IMR-90 (cell line): ENCODE results near the gene ELK3. TPM values are rescaled to one million over a fixed set of nuclear protein-coding genes. Genes with fewer than 3 reads are reported as not detected.

Source experiments
- ATAC-seq: fragments of 200-7000 bp; cut with Tn5 transposase; 2 replicates; pipeline ENCODE4 v1.9.1; 2020; ENCODE audit warnings: low read depth, mild to moderate bottlenecking, moderate library complexity
- BruUV-seq: library from RNA; stranded (reverse); fragments of 400-500 nt; replicated peaks from 2 replicates; lab custom pipeline; 2021; lab: Mats Ljungman, UMichigan
- CTCF ChIA-PET: fragments of 300-600 bp; formaldehyde crosslinking; extraction: SDS; loops from one replicate; lab custom pipeline; 2021; ENCODE audit warnings: antibody characterized with exemption; lab: Yijun Ruan, JAX
- POLR2A ChIA-PET: fragments of 300-600 bp; sonication (Branson Sonifier 250); formaldehyde crosslinking; loops from one replicate; lab custom pipeline; 2022; ENCODE audit warnings: antibody characterized with exemption; ENCODE audit not compliant: unreplicated experiment; lab: Charles Lee
- DNase-seq: peaks from one replicate; pipeline ENCODE4 v3.0.0; 2013
- H2AFZ ChIP-seq: replicated peaks from 2 replicates; pipeline ENCODE3; 2013; ENCODE audit warnings: low read length, mild to moderate bottlenecking; ENCODE audit not compliant: poor library complexity
- H2AK5ac ChIP-seq: 2 replicates; pipeline ENCODE4 v1.6.1; 2013; ENCODE audit warnings: low read depth, low read length, inconsistent platforms
- H2AK9ac ChIP-seq: replicated peaks from 2 replicates; pipeline ENCODE3; 2013; ENCODE audit warnings: mild to moderate bottlenecking, low read depth, low read length, moderate library complexity; ENCODE audit not compliant: poor library complexity
- H2BK120ac ChIP-seq: 2 replicates; pipeline ENCODE4 v1.6.1; 2013; ENCODE audit warnings: low read depth, low read length, inconsistent platforms
- H2BK15ac ChIP-seq: 3 replicates; pipeline ENCODE4 v1.6.1; 2013; ENCODE audit warnings: low read depth, low read length, inconsistent platforms
- H2BK20ac ChIP-seq: 2 replicates; pipeline ENCODE4 v1.6.1; 2013; ENCODE audit warnings: low read depth, mild to moderate bottlenecking, inconsistent platforms, low read length, moderate library complexity
- H2BK5ac ChIP-seq: 2 replicates; pipeline ENCODE4 v1.6.1; 2013; ENCODE audit warnings: mild to moderate bottlenecking, low read depth, low read length, inconsistent platforms; ENCODE audit not compliant: poor library complexity, severe bottlenecking
- H3K14ac ChIP-seq: replicated peaks from 2 replicates; pipeline ENCODE4 v1.6.1; 2013; ENCODE audit warnings: low read depth, low read length, inconsistent platforms
- H3K18ac ChIP-seq: 2 replicates; pipeline ENCODE4 v1.6.1; 2013; ENCODE audit warnings: low read depth, low read length, control low read depth
- H3K23ac ChIP-seq: 2 replicates; pipeline ENCODE4 v1.6.1; 2013; ENCODE audit warnings: low read depth, low read length, inconsistent platforms
- H3K27ac ChIP-seq: 2 replicates; pipeline ENCODE4 v1.5.1; 2013; ENCODE audit warnings: mild to moderate bottlenecking, control low read depth, low read length; ENCODE audit not compliant: insufficient read depth
- H3K27me3 ChIP-seq: 2 replicates; pipeline ENCODE4 v1.6.1; 2013; ENCODE audit warnings: low read length; ENCODE audit not compliant: control insufficient read depth, insufficient read depth
- H3K36me3 ChIP-seq: 2 replicates; pipeline ENCODE4 v1.6.1; 2013; ENCODE audit warnings: low read length, mixed read lengths; ENCODE audit not compliant: control insufficient read depth, insufficient read depth
- H3K4ac ChIP-seq: 2 replicates; pipeline ENCODE4 v1.6.1; 2013; ENCODE audit warnings: low read depth, low read length, inconsistent platforms
- H3K4me1 ChIP-seq: 2 replicates; pipeline ENCODE4 v1.6.1; 2013; ENCODE audit warnings: low read length, mixed read lengths; ENCODE audit not compliant: control insufficient read depth, insufficient read depth
- H3K4me2 ChIP-seq: 2 replicates; pipeline ENCODE4 v1.6.1; 2013; ENCODE audit warnings: low read depth, mild to moderate bottlenecking, control low read depth, low read length, moderate library complexity
- H3K4me3 ChIP-seq: 2 replicates; pipeline ENCODE4 v1.5.1; 2013; ENCODE audit warnings: low read depth, mild to moderate bottlenecking, control low read depth, low read length, moderate library complexity; ENCODE audit not compliant: insufficient read depth
- H3K56ac ChIP-seq: 2 replicates; pipeline ENCODE4 v1.6.1; 2013; ENCODE audit warnings: low read length, inconsistent platforms; ENCODE audit not compliant: insufficient read depth; ENCODE audit errors: extremely low read depth
- H3K79me1 ChIP-seq, 2 experiments: 2 replicates each; pipeline ENCODE4 v1.6.1; 2013; ENCODE audit warnings: low read length in 2 of 2, inconsistent platforms in 1 of 2, low read depth in 1 of 2
- H3K9ac ChIP-seq: 2 replicates; pipeline ENCODE4 v1.6.1; 2013; ENCODE audit warnings: low read depth, low read length, control low read depth
- H3K9me1 ChIP-seq: 2 replicates; pipeline ENCODE4 v1.6.1; 2013; ENCODE audit warnings: low read length, inconsistent platforms; ENCODE audit not compliant: insufficient read depth
- H3K9me3 ChIP-seq: 2 replicates; pipeline ENCODE4 v1.6.1; 2013; ENCODE audit warnings: low read length; ENCODE audit not compliant: control insufficient read depth, insufficient read depth
- H4K20me1 ChIP-seq: 2 replicates; pipeline ENCODE4 v1.6.1; 2013; ENCODE audit warnings: low read length, inconsistent platforms; ENCODE audit not compliant: insufficient read depth
- H4K5ac ChIP-seq: 2 replicates; pipeline ENCODE4 v1.6.1; 2013; ENCODE audit warnings: mild to moderate bottlenecking, low read depth, low read length, control low read depth
- H4K8ac ChIP-seq, 2 experiments: 2 replicates each; pipeline ENCODE4 v1.6.1; 2013; ENCODE audit warnings: low read depth in 2 of 2, low read length in 2 of 2, control low read depth in 1 of 2, inconsistent platforms in 1 of 2
- H4K91ac ChIP-seq: 2 replicates; pipeline ENCODE4 v1.6.1; 2013; ENCODE audit warnings: low read depth, low read length, inconsistent platforms; ENCODE audit not compliant: insufficient read depth
- BHLHE40 ChIP-seq: fragments of 150-350 bp; IDR thresholded peaks from 2 replicates; pipeline ENCODE4 v1.6.1; 2016; ENCODE audit warnings: mild to moderate bottlenecking, low read depth, low read length
- CEBPB ChIP-seq: IDR thresholded peaks from 2 replicates; pipeline ENCODE4 v1.6.1; 2012; ENCODE audit warnings: low read depth, low read length, improper control_type of control experiment
- FOS ChIP-seq: fragments of 150-350 bp; IDR thresholded peaks from 2 replicates; pipeline ENCODE4 v1.6.1; 2016; ENCODE audit warnings: low read depth, low read length
- MAFK ChIP-seq: IDR thresholded peaks from 2 replicates; pipeline ENCODE4 v1.6.1; 2012; ENCODE audit warnings: low read depth, low read length, improper control_type of control experiment
- MAZ ChIP-seq: IDR thresholded peaks from 2 replicates; pipeline ENCODE4 v1.6.1; 2012; ENCODE audit warnings: low read depth, mild to moderate bottlenecking, low read length, improper control_type of control experiment, moderate library complexity, borderline replicate concordance
- MXI1 ChIP-seq: IDR thresholded peaks from 2 replicates; pipeline ENCODE4 v1.6.1; 2012; ENCODE audit warnings: low read depth, mild to moderate bottlenecking, low read length, moderate library complexity, borderline replicate concordance
- NFE2L2 ChIP-seq: fragments of 150-350 bp; IDR thresholded peaks from 2 replicates; pipeline ENCODE4 v1.6.1; 2016; ENCODE audit warnings: low read depth, mild to moderate bottlenecking, low read length
- POLR2A ChIP-seq: IDR thresholded peaks from 2 replicates; pipeline ENCODE4 v1.6.1; 2012; ENCODE audit warnings: mild to moderate bottlenecking, low read depth, low read length
- RAD21 ChIP-seq: IDR thresholded peaks from 2 replicates; pipeline ENCODE4 v1.6.1; 2012; ENCODE audit warnings: low read length, improper control_type of control experiment
- RCOR1 ChIP-seq: IDR thresholded peaks from 2 replicates; pipeline ENCODE4 v1.6.1; 2012; ENCODE audit warnings: mild to moderate bottlenecking, low read length, improper control_type of control experiment; ENCODE audit not compliant: insufficient replicate concordance
- WGBS, 2 experiments: methylation state at CpG; one replicate each; pipeline versions ENCODE4 v1.1.5 to v1.1.7; 2013; ENCODE audit warnings: missing lambda C conversion rate in 2 of 2; ENCODE audit not compliant: insufficient read length in 1 of 2; ENCODE audit errors: extremely low coverage in 2 of 2; 5-methylcytosine and 5-hydroxymethylcytosine counted together
- dilution Hi-C: fragments of 300-500 bp; cut with HindIII; formaldehyde crosslinking; loops from one replicate; pipeline ENCODE4 v1.14.3; 2018; ENCODE audit warnings: low sequenced_read_pairs; ENCODE audit not compliant: unreplicated experiment
- in situ Hi-C: fragments of 300-500 bp; cut with MboI; formaldehyde crosslinking; loops from 3 replicates; pipeline ENCODE4 v1.14.3; 2019; ENCODE audit warnings: low sequenced_read_pairs, inconsistent platforms, mixed read lengths
- intact Hi-C: fragments of 100-400 bp; cut with micrococcal nuclease; formaldehyde crosslinking; loops from 2 replicates; pipeline ENCODE4 v1.10.0; 2022
- polyA plus RNA-seq, 3 experiments: library from polyadenylated mRNA; depleted of rRNA; stranded (reverse); fragments of >200 nt; gene quantifications; 2 replicates each; pipeline ENCODE4 v1.2.3, GENCODE V29; 2012; ENCODE audit warnings: low replicate concordance in 1 of 3
- total RNA-seq: library from RNA; depleted of rRNA; stranded (reverse); fragments of >200 nt; gene quantifications from 2 replicates; pipeline ENCODE4 v1.2.3, GENCODE V29; 2012
- TF ChIP-seq, protein P1 (sequence below): fragments of 150-350 bp; IDR thresholded peaks from 2 replicates; pipeline ENCODE4 v1.6.1; 2017; ENCODE audit warnings: mild to moderate bottlenecking, antibody characterized with exemption, low read length, low read depth

Gene ELK3
- total and polyA plus RNA-seq, 2 of the 4 experiments (the other 2 are of a cell fraction) = 14.5 to 27.5 TPM

DNA sequence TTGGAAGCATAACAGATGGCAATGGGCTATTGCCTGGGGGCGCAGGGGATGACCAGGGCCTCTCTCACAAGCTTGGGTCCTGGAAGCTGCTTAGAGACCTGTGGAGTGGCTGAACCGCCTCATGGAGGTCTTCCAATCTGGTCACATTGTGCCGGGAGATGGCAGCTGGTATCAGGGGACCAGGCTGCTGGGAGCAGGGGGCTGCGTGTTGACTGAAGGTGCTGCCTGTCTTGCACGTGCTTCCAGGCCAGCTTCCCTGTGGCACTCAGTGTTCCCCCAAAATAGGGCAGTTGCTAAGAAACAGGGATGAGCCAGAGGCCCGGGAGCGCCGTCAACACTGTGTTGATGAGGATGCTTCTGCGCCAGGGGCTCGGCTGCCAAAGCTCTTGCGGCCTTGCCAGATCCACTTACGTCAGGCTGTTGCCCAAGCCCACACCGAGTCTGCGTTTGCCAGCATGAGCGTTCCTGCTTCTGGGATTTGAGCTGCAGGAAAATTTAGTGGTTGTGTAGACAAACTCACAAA is 39.8 kb downstream of the ELK3 start:
- H2AK5ac ChIP-seq = 0 out of 2 replicates have a peak overlapping the region, but pooled peaks have one; percentile 69
- peak overlapping the region; percentile 15; the same call in 1 of the 2 replicates for H3K4me2 ChIP-seq
- H2BK120ac ChIP-seq = no peak overlapping the region
- peaks cover 55 to 91% of the 10 kb centered on the region in 2 experiments for H3K79me1 ChIP-seq
- peak overlapping the region in 1 of 2 experiments; percentile 22; a peak in 2 of 4 replicates for H4K8ac ChIP-seq
- no peak overlapping the region for H2BK20ac ChIP-seq
- peaks cover 72% of the 10 kb centered on the region for H4K20me1 ChIP-seq
- peak overlapping the region; percentile 5 for H2BK5ac ChIP-seq
- H2BK15ac ChIP-seq = no peak overlapping the region
- H4K91ac ChIP-seq = no peak overlapping the region
- no TSS peak for BruUV-seq
- ATAC-seq (peak; percentile 69), DNase-seq (peak; percentile 95)
- TF ChIP-seq NFE2L2 = 0 out of 2 replicates have a peak, but pooled peaks have one; percentile 16
- TF ChIP-seq MXI1 = peak; percentile 64; the same call in 1 of the 2 replicates
- no peak for TF ChIP-seq RAD21
- TF ChIP-seq MAZ = no peak
- TF ChIP-seq, protein P1, sequence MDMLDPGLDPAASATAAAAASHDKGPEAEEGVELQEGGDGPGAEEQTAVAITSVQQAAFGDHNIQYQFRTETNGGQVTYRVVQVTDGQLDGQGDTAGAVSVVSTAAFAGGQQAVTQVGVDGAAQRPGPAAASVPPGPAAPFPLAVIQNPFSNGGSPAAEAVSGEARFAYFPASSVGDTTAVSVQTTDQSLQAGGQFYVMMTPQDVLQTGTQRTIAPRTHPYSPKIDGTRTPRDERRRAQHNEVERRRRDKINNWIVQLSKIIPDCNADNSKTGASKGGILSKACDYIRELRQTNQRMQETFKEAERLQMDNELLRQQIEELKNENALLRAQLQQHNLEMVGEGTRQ = no peak
- peak; percentile 96 for TF ChIP-seq BHLHE40
- peak; percentile 10; the same call in 1 of the 2 replicates for TF ChIP-seq MAFK
- TF ChIP-seq POLR2A = no peak
- no peak for TF ChIP-seq RCOR1
- TF ChIP-seq FOS = 0 out of 2 replicates have a peak, but pooled peaks have one; percentile 21
- TF ChIP-seq CEBPB = peak; percentile 96
- H3K9me3 ChIP-seq = no peaks in the 10 kb centered on the region
- peak overlapping the region; percentile 54; the same call in 1 of the 2 replicates for H3K27ac ChIP-seq
- dilution Hi-C loops = no loop called here
- H2AK9ac ChIP-seq = peak overlapping the region; percentile 30
- no peak overlapping the region; the same call in 1 of the 2 replicates for H4K5ac ChIP-seq
- intact Hi-C loops = no loop called here
- 41% methylated on average over 7 of the region's 15 CpGs; no CpG with 5 or more reads in 1 of the 2 experiments for WGBS, 2 experiments
- H2AFZ ChIP-seq = peak overlapping the region; percentile 16
- peaks cover 3% of the 10 kb centered on the region for H3K36me3 ChIP-seq
- peaks cover 38% of the 10 kb centered on the region for H3K9me1 ChIP-seq
- peak overlapping the region; percentile 37 for H3K4ac ChIP-seq
- no peak overlapping the region for H3K56ac ChIP-seq
- ChIA-PET CTCF (interaction anchor here (0.5 kb wide), 1 partner anchor 121 kb away, joined by 3 read pairs; no protein-coding TSS in a partner anchor), POLR2A (no interaction called here)
- H3K4me1 ChIP-seq = peaks cover 36% of the 10 kb centered on the region
- H3K9ac ChIP-seq = no peak overlapping the region
- H3K18ac ChIP-seq = no peak overlapping the region; the same call in 1 of the 2 replicates
- H3K4me3 ChIP-seq = no peak overlapping the region
- in situ Hi-C loops = no loop called here
- 0 out of 2 replicates have a peak overlapping the region, but pooled peaks have one; percentile 16 for H3K14ac ChIP-seq
- no peak overlapping the region for H3K23ac ChIP-seq
- no peaks in the 10 kb centered on the region for H3K27me3 ChIP-seq
